SH-SY5Y (cell line): ENCODE data around the gene TBX18.

Source experiments
- GATA2 ChIP-seq: IDR thresholded peaks from 2 replicates; pipeline ENCODE4 v1.6.1; 2011; ENCODE audit warnings: mild to moderate bottlenecking, low read depth, low read length
- GATA3 ChIP-seq: IDR thresholded peaks from 2 replicates; pipeline ENCODE4 v1.6.1; 2011; ENCODE audit warnings: low read depth, mild to moderate bottlenecking, low read length, moderate library complexity

GRCh38 chr6:84665401-84665800 is 99.0 kb downstream of the TBX18 start:
- TF ChIP-seq GATA2 (no peak), GATA3 (no peak)
